ENCODE data around the gene TIAM2.
"Not testable (repeated sequence)": the region's sequence is repeated elsewhere in the genome, so short reads cannot be mapped to it uniquely, and the experiment has no call there.

The TIAM2 gene

DNA sequence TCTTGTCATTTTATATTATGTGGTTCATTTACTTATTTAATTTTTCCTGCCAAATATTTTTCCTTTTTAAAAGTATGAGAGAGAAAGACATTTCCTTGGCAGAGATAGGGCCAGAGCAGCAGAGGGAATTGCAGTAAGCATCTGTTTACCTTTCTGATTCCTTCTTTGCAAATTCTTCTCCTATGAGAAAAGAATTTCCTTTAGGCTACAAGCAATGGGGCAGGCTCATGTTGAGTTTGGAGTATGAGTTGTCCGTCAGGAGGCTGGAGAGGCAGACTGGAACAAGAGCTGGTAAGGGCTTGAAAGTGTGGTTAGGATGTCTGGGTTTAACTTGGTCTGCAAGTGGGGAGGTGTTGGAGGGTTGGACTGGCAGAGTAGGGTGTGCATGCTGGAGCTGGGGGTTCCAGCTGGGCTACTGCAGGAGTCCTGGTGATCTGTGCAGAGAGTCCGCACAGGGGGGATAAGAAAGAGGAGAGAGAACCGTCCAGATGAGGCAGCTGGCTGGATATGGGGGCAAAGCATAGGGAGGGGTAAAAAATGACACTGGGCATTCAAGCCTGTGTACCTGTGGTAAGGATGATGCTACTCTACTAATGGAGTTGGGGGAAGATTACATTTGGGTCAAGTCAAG lies 19.7 kb downstream of the TIAM2 start:
- TF ChIP-seq, protein P1, sequence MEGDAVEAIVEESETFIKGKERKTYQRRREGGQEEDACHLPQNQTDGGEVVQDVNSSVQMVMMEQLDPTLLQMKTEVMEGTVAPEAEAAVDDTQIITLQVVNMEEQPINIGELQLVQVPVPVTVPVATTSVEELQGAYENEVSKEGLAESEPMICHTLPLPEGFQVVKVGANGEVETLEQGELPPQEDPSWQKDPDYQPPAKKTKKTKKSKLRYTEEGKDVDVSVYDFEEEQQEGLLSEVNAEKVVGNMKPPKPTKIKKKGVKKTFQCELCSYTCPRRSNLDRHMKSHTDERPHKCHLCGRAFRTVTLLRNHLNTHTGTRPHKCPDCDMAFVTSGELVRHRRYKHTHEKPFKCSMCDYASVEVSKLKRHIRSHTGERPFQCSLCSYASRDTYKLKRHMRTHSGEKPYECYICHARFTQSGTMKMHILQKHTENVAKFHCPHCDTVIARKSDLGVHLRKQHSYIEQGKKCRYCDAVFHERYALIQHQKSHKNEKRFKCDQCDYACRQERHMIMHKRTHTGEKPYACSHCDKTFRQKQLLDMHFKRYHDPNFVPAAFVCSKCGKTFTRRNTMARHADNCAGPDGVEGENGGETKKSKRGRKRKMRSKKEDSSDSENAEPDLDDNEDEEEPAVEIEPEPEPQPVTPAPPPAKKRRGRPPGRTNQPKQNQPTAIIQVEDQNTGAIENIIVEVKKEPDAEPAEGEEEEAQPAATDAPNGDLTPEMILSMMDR (IDR thresholded peaks at IDR 0.05; ENCODE audit: insufficient read depth, low read length, poor library complexity, severe bottlenecking), result no peak
- Histone ChIP-seq H3K27me3 (replicated peaks; ENCODE audit: control insufficient read depth, insufficient read depth, low read length) (no peaks in the 10 kb centered on the region; the same call in 1 of the 2 replicates), H3K36me3 (ENCODE audit: control insufficient read depth, insufficient read depth, low read length) (no peaks in the 10 kb centered on the region)

DNA sequence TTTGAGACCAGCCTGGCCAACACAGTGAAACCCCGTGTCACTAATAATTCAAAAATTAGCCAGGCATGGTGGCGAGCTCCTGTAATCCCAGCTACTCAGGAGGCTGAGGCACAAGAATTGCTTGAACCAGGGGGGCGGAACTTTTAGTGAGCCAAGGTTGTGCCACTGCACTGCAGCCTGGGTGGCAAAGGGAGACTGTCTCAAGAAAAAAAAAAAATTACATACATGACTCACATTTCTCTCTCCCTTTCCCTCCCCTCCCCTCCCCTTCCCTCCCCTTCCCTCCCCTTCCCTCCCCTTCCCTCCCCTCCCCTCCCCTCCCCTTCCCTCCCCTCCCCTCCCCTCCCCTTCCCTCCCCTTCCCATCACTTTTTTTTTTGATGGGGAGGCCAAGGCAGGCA lies 23.3 kb downstream of the TIAM2 start:
- H3K27me3 ChIP-seq (replicated peaks; ENCODE audit: control insufficient read depth, insufficient read depth, low read length); H3K4me3 ChIP-seq (replicated peaks; ENCODE audit: low read depth, low read length); H3K36me3 ChIP-seq (ENCODE audit: control insufficient read depth, insufficient read depth, low read length); DNase-seq (ENCODE audit: extremely low read depth, insufficient read length): not testable (repeated sequence)

More for the DNA sequence above, 19.7 kb downstream of the TIAM2 start:
- DNase-seq (ENCODE audit: extremely low read depth, insufficient read length), result no peak
- no peak overlapping the region for H3K4me3 ChIP-seq (replicated peaks; ENCODE audit: low read depth, low read length)

DNA sequence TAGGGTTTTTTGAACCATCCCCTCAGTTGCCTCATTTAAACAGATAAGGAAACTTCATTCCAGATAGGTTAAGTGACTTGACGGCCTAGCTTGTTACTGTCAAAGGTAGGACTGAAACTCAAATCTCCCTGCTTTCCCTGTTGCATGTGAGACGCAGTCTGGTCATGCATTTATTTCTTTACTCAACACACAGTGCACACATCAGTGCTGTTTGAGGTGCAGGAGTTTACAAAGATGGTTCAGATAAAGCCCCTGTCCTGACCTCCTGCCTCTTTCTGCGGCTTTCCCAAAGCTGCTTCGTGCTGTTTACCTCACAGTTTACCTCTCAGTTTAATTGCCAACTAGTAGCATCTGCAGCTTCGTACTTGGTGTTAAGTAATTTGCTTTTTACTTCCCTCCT lies 26.6 kb downstream of the TIAM2 start:
- TF ChIP-seq, protein P1 (IDR thresholded peaks at IDR 0.05; ENCODE audit: insufficient read depth, low read length, poor library complexity, severe bottlenecking), result no peak
- H3K4me3 ChIP-seq (replicated peaks; ENCODE audit: low read depth, low read length), result no peak overlapping the region
- H3K27me3 ChIP-seq (replicated peaks; ENCODE audit: control insufficient read depth, insufficient read depth, low read length), result no peaks in the 10 kb centered on the region; the same call in none of the 2 replicates
- no peaks in the 10 kb centered on the region for H3K36me3 ChIP-seq (ENCODE audit: control insufficient read depth, insufficient read depth, low read length)
- DNase-seq (ENCODE audit: extremely low read depth, insufficient read length), result no peak

DNA sequence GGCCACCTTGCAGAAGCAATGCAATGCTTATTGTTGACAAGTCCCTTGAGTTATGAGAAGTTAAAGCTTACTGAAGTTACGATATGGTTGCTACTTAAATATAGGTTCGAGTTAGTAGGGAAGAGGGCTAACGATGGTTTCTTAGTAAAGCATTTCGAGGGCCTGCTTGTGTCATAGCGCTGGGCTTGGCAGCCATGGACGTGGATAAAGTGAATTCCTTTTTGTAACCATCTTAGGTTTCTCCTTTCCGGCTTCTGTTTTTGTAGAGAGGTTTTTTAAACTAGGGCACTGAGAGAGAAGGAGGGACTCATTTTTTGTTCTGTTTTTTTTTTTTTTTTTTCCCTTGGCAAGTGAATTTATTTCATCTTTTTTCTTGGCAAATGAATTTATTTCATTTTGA lies 27.6 kb downstream of the TIAM2 start:
- DNase-seq (ENCODE audit: extremely low read depth, insufficient read length), result no peak
- no peak overlapping the region for H3K4me3 ChIP-seq (replicated peaks; ENCODE audit: low read depth, low read length)
- H3K36me3 ChIP-seq (ENCODE audit: control insufficient read depth, insufficient read depth, low read length), result no peaks in the 10 kb centered on the region
- TF ChIP-seq, protein P1 (IDR thresholded peaks at IDR 0.05; ENCODE audit: insufficient read depth, low read length, poor library complexity, severe bottlenecking), result no peak
- no peaks in the 10 kb centered on the region; the same call in none of the 2 replicates for H3K27me3 ChIP-seq (replicated peaks; ENCODE audit: control insufficient read depth, insufficient read depth, low read length)

DNA sequence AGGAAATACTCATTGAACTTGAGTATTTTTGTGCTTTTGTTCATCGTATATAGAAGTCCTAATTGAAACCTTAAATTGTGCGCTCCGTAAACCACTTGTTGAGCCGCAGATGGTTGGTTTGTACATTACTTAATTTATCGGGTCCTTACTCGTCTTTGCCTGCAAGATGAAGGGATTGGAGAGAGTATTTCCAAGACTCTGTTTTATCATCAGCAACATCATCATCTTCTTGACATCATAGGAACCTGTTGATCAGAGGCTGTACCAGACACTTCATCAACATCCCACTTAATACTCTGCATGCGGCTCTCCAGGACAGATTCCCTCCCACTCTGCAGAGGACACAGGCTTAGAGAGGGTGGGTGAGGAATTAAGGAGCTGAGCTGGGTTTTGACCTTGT lies 28.6 kb downstream of the TIAM2 start:
- TF ChIP-seq, protein P1 (IDR thresholded peaks at IDR 0.05; ENCODE audit: insufficient read depth, low read length, poor library complexity, severe bottlenecking), result no peak
- Histone ChIP-seq H3K27me3 (replicated peaks; ENCODE audit: control insufficient read depth, insufficient read depth, low read length) (no peaks in the 10 kb centered on the region; the same call in none of the 2 replicates), H3K36me3 (ENCODE audit: control insufficient read depth, insufficient read depth, low read length) (no peaks in the 10 kb centered on the region), H3K4me3 (replicated peaks; ENCODE audit: low read depth, low read length) (no peak overlapping the region)
- DNase-seq (ENCODE audit: extremely low read depth, insufficient read length), result no peak

DNA sequence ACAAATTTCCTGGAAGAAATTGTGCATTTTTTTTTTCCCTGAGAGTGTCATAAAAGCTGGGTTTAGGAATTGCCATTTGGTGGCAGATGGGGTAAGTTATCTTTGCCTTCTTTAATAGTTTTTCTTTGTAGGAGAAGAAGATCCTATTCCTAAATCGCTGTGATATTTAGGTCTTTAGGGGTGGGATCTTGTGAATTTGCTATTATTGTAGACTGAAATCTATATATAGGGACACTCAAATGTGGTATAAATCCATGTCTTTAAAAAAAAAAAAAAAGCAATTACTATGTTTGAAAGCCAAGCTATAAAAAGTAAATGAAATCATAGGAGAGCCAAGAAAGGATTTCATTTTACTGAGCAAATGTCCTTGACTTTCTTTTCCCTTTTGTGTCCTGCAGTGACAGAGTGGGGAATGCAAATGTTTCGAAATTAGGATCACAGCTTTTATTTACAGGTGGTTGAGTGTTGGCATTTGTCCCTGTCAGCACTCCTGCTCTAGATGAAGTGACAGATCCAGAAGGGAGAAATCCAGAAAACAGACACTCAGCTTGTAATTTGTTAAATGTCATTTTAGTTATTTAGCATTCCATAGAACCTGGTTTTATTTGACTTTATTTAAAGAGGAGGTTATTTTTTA lies 29.4 kb downstream of the TIAM2 start:
- TF ChIP-seq, protein P1 (IDR thresholded peaks at IDR 0.05; ENCODE audit: insufficient read depth, low read length, poor library complexity, severe bottlenecking), result no peak
- no peaks in the 10 kb centered on the region; the same call in none of the 2 replicates for H3K27me3 ChIP-seq (replicated peaks; ENCODE audit: control insufficient read depth, insufficient read depth, low read length)
- H3K4me3 ChIP-seq (replicated peaks; ENCODE audit: low read depth, low read length), result no peak overlapping the region
- no peak for DNase-seq (ENCODE audit: extremely low read depth, insufficient read length)
- H3K36me3 ChIP-seq (ENCODE audit: control insufficient read depth, insufficient read depth, low read length), result no peaks in the 10 kb centered on the region

Data from GM06990 (cell line).